GM06990 (cell line): ENCODE results near the gene PRKCH.

Experiments
- DNase-seq: peaks from one replicate; pipeline ENCODE4 v3.0.0-alpha.2; 2011; ENCODE audit not compliant: insufficient read length; ENCODE audit errors: extremely low read depth
- H3K27me3 ChIP-seq: replicated peaks from 2 replicates; pipeline ENCODE4 v1.6.0; 2011; ENCODE audit warnings: low read length; ENCODE audit not compliant: control insufficient read depth, insufficient read depth
- H3K36me3 ChIP-seq: 2 replicates; pipeline ENCODE4 v1.5.1; 2011; ENCODE audit warnings: low read length; ENCODE audit not compliant: control insufficient read depth, insufficient read depth
- H3K4me3 ChIP-seq: replicated peaks from 2 replicates; pipeline ENCODE4 v1.5.1; 2011; ENCODE audit warnings: low read depth, mild to moderate bottlenecking, control low read depth, low read length
- CTCF ChIP-seq: IDR thresholded peaks from 2 replicates; pipeline ENCODE4 v1.5.1; 2011; ENCODE audit warnings: low read length, control low read depth, mild to moderate bottlenecking, inconsistent platforms; ENCODE audit not compliant: insufficient read depth, poor library complexity, severe bottlenecking

Gene PRKCH

DNA sequence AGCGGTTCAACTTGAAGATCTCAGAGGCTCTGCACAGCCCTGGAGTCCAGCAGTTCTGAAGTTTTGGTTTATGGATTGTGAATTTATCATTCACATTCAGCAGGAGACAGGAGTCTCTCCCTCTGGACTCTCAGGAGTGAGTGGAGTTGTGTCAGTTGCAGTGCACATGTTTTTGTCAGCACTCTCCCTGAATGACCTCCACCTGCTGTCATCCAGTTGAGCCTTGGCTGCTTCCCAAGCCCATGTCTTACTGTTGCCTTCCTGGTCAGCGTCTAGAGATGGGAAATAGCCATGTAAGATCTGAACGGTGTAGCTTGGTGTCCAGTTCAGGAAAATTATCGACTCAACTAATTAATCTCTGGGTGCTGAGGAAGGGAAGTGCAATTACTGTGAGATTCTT, 133.2 kb downstream of the PRKCH start:
- no peak for TF ChIP-seq CTCF
- Histone ChIP-seq H3K36me3 (peaks cover 7% of the 10 kb centered on the region), H3K4me3 (no peak overlapping the region), H3K27me3 (no peaks in the 10 kb centered on the region)
- DNase-seq = no peak

GRCh38 chr14:61455351-61455750, 134.0 kb downstream of the PRKCH start:
- no peak for DNase-seq
- Histone ChIP-seq H3K27me3 (no peaks in the 10 kb centered on the region), H3K36me3 (peaks cover 7% of the 10 kb centered on the region), H3K4me3 (no peak overlapping the region)
- no peak for TF ChIP-seq CTCF

- H3K36me3 ChIP-seq = peaks cover 11% of the 10 kb centered on the region
- H3K27me3 ChIP-seq = no peaks in the 10 kb centered on the region
- no peak overlapping the region for H3K4me3 ChIP-seq
- TF ChIP-seq CTCF = peak; percentile 81
- no peak for DNase-seq
These were observed 135.3 kb downstream of the PRKCH start for GRCh38 chr14:61456720-61457119.

- no peak for DNase-seq
- H3K4me3 ChIP-seq = no peak overlapping the region
- H3K36me3 ChIP-seq = peaks cover 11% of the 10 kb centered on the region
- no peaks in the 10 kb centered on the region for H3K27me3 ChIP-seq
- TF ChIP-seq CTCF = no peak
These were observed 137.4 kb downstream of the PRKCH start for GRCh38 chr14:61458766-61459165.

DNA sequence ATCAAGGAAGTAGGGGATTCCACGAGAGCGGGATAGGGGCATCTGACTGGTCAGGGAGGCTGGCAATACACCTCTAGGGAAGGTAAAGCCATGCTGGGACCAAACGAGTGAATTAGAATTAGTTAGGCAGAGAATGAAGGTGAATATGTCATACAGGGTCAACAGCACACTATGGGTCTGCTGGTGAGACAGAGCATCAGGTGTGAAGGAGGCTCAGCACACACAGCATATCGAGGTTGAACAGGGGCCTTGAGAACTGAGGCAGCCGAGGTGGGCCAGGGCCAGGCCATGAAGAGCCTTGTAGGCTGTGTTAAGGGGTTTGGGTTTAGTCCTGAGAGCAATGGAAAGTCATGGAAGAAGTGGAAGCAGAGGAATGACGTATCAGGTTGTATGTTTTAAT, 137.8 kb downstream of the PRKCH start:
- no peak for TF ChIP-seq CTCF
- H3K36me3 ChIP-seq = peaks cover 11% of the 10 kb centered on the region
- no peak overlapping the region for H3K4me3 ChIP-seq
- DNase-seq = no peak
- no peaks in the 10 kb centered on the region for H3K27me3 ChIP-seq

- Histone ChIP-seq H3K27me3 (no peaks in the 10 kb centered on the region), H3K36me3 (peaks cover 9% of the 10 kb centered on the region), H3K4me3 (no peak overlapping the region)
- no peak for DNase-seq
- TF ChIP-seq CTCF = no peak
These were observed 138.7 kb downstream of the PRKCH start for GRCh38 chr14:61460063-61460462.
